ENCODE measurements around the gene MAN2A2. TPM values are rescaled to one million over a fixed set of nuclear protein-coding genes. Genes with fewer than 3 reads are reported as not detected.

Gene MAN2A2
- 39.8 TPM for polyA plus RNA-seq (ENCODE audit: insufficient read length)

GRCh38 chr15:90902840-90903732 is at the start of gene MAN2A2:
MAN2A2 (plus strand) TSS chr15:90903302; CDS start chr15:90904208, 906 bp downstream.
- DNase-seq = peak; percentile 51

DNA sequence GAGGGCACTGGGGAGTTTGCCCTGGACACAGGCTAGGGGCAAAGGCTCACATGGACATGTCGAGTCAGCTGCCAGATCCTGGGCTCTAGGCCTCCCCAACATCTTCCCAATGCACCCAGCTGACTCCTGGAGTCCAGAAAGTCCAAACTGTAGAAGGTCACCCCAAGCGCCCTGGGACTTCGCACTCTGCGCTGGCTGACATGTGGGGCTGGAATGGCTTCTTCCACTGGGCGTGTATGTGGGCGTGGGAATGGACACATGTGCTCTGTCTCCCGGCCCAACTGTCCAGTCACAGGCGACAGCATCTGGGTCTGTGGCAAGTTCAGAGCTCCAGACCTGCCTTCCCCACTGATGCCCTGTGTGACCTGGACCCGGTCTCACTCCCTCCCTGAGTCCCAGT is 48.0 kb upstream of the MAN2A2 start:
- no peak for DNase-seq

- no peak for DNase-seq
Measured at GRCh38 chr15:90857337-90857736, 45.8 kb upstream of the MAN2A2 start.

- no peak for DNase-seq
Measured at GRCh38 chr15:90857883-90858443, 45.1 kb upstream of the MAN2A2 start.

- no peak for DNase-seq
Measured at GRCh38 chr15:90859234-90860131, 43.6 kb upstream of the MAN2A2 start.

GRCh38 chr15:90860450-90860849 is 42.7 kb upstream of the MAN2A2 start:
- DNase-seq = no peak

DNA sequence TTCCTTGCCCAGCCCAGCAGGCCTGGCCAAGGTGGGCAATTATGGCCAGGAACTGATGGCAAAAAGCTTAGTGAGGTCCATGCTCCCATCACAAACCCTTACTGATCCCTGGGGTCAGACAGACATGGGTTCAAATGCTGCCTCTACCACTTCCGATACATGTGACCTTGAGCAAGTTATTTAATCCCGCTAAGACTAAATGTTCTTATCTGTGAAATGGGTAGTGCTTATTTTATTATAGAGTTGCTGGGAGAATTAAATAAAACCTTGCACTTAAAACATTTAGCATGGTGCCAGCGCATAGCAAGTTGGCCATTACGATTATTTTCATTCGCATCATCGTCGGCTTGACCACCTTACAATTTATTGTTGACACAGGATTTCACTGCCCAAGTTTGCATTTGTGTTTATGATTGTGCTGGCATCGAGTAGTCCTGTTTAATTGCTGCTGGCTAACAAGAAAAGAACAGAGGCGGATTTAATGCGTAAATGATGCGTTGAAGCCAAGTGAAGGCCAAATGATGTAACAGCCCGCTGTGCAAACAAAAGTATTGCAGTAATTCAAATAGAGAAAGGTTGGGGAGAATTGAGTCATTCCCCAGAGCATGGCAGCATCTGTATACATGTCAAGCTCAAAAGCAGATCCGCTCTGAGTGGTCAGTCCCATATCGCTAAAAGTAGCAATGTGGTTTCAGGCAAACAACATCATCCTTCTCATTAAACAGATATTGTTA is 42.0 kb upstream of the MAN2A2 start:
- DNase-seq = no peak

- DNase-seq = no peak
Measured at GRCh38 chr15:90862487-90862886, 40.6 kb upstream of the MAN2A2 start.

DNA sequence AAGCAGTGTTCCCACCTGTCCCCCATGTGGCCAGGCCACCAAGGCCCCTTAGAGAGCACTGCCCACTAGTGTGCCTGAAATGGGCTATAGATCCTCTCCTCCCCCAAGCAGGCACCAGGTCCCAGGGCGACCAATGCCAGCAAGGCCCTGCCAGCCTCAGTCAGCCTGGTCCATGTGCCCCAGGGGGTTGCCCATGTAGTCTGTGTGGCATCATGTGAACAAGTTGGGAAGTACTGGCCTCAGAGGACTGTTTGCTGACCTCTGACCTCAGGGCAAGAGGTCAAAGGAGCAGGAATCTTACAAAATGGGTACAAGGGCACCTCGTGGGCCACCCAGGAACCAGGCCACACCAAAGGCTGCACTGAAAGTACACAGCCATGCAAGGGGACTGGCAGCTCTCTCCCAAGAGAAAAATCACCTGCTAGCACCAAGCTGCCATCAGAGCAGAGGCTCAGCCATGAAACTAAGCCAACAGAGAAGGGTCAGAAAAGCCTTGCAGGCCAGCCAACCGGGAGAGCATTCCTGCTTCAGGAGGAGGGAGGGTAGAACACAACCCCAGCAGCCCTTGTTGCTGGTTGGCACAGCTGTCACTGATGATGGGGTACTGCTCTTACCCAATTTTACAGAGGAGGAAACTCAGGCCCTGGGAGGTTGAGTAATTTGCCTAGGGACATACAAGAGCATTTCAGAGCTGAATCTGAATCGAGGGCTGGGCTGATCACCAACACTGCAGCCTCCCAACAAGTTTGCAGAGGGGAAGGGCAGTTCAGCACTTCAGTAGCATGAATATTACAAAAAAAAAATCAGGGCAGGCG is 39.9 kb upstream of the MAN2A2 start:
- DNase-seq = no peak

DNA sequence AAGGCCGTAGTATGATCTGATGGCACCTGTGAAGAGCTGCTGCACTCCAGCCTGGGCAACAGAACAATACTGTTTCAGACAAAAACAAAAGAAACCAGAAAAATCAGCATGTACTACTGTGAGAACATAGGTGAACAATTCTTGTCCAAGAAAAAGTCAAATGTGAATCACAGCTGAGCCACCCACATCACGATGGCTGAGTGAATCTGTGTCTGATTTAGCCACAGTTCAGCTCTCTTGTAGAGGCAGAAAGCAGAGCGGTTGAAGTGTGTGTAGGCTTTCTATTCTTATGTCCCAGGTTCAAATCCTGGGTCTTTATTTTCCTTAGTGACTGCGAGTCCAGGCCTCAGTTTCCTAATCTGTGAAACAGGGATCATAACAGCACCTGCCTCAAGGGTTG is 39.1 kb upstream of the MAN2A2 start:
- DNase-seq = no peak

DNA sequence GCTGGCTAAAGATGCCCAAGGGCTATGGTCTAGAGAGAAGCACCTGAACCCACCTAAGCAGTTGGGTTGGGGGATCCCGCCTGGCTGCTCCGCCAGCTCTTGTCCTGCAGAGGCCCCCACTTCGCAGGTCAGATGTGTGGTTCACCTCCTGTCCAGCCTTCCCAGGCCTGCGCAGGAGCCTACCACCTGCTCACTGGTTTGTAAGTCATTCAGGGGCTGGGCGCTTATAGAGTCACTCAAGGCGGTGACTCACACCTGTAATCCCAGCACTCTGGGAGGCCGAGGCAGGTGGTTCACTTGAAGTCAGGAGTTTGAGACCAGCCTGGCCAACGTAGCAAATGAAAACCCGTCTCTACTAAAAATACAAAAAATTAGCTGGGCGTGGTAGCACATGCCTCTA is 38.6 kb upstream of the MAN2A2 start:
- no peak for DNase-seq

- no peak for DNase-seq
Measured at GRCh38 chr15:90865702-90866101, 37.4 kb upstream of the MAN2A2 start.

DNA sequence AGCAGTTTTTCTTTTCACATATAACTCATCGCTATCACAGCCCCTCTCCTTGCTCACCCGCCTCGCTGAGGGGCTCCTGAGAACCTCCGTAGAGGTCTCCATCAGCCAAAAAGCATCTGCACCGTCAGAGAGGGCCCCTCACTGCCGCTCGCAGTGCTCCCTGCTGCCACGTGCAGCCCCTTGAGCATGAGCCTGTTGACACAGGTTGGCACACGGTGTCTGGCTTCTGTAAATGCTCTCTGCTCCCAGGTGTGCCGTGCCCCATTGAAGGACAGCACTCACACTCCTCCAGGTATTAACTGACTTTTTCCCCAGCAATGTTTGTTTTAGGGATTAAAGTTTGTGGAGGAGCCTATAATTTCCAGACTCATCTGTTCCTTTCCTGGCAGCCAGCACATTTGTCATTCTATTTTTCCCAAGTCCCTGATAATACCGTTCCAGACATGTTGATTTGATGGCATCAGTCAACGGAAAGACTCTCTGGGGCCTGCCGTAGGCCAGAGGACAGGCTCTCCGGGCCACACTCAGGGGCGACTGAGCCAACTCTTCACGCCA is 36.9 kb upstream of the MAN2A2 start:
- DNase-seq = no peak

GRCh38 chr15:90866800-90867199 is 36.3 kb upstream of the MAN2A2 start:
- no peak for DNase-seq

GRCh38 chr15:90868261-90868689 is 34.8 kb upstream of the MAN2A2 start, which contains the start of gene FURIN:
FURIN (plus strand) TSS chr15:90868588; CDS start chr15:90875741, 7,153 bp downstream.
- no peak for DNase-seq

DNA sequence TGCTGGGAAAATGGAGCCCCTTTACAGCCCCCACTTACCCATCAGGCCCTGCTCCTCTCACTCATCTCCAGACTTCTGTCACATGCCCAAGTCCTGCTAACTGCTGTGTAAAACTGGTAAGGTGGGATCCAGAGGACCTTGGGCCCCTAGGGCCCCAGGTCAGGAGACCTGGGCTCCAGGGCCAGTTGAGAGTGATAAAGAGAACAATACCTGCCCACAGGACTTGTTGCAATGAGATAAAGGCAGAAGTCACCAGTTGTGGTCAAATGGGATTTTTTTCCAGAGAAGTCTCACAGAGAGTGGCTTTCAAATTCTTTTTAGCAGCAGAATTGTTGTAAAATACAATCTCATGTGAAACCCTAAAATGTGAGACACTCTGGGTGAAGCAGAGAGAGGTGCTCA is 34.0 kb upstream of the MAN2A2 start:
- DNase-seq = no peak

GRCh38 chr15:90869601-90870353 is 33.3 kb upstream of the MAN2A2 start:
- no peak for DNase-seq

DNA sequence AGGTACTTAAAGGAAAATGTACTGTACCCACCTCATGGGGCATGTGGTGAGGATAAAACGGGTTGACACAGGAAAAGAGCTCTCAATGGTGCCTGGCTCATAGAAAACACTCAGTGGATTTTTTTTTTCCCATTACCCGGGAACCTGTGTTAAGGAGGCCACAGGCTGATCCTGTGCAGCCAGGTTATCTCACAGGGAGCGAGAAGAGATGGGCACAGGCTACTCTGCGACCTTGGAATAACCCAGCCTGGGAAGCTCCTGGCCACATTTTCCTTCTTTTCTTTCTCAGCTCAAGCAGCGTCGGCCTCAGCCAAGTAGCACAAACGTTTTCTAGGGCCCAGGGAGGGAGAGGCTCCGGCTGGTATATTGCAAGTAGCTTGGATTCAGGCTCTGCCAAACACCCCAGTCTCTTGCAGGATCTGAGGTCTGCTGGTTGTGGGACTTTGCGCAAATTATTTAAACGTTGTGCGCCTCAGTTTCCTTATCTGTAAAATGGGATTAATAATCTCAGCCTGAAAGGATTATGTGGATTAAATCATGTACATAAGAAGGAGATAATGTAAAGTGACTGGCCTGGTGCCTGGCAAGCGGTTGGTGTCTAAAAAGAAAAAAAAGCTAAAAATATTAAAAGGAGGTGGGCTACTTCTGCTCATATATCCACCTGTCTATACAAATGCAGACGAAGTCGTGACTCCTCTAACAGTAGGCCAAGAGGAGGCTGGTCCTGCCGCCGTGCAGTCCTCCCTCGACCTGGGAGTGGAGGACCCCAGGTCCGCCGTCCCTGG is 32.6 kb upstream of the MAN2A2 start:
- DNase-seq = peak; percentile 34

DNA sequence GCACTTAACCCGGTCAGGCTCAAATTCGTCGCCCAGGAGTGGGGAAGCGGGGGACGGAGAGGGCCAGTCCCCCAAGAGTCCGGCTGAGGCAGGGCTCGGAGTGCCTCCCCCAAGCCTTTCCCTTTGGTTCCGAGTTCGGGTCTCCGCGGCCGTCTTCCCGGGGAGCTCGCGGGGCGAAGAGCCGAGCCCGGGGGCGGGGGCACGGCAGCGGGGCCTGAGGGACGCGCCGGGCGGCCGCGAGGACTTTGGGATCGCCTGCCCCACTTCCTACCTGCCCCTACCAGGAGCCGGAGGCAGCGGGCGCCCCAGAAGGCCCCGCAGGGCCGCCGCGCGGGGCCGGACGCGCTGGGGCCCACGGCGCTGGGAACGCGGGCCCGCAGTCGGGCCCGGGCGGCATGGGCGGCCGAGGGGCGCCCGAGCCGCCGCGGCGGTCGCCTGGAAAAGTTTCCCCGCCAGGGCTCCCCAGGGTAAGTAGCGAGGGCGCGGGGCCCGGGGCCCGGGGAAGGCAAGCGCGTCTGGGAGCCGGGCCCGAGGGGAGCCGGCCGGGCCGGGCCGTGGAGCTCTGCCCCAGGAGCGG is 31.9 kb upstream of the MAN2A2 start:
- DNase-seq = peak; percentile 43
